ENCODE measurements around the gene GOLGA3. TPM values are rescaled to one million over a fixed set of nuclear protein-coding genes. Genes with fewer than 3 reads are reported as not detected.
"Not testable (repeated sequence)": the region's sequence is repeated elsewhere in the genome, so short reads cannot be mapped to it uniquely, and the experiment has no call there.

The GOLGA3 gene
- total RNA-seq (10 to 100 TPM; 34.0 to 83.5 (median 55.7) TPM), polyA plus RNA-seq (10 to 100 TPM; 11.7 to 30.1 (median 20.3) TPM)
- long read RNA-seq, donor 1, result 0 reads
- long read RNA-seq, donor 2, result 0 reads
- long read RNA-seq, donor 3, result 0 reads
- long read RNA-seq, donor 4, partial matches to known transcripts, result 5 of 9 reads
- long read RNA-seq, donor 4, other reads (novel, unspliced or antisense), result 4 of 9 reads
- long read RNA-seq, donor 5, partial matches to known transcripts, result 4 of 7 reads
- long read RNA-seq, donor 5, other reads (novel, unspliced or antisense), result 3 of 7 reads
- long read RNA-seq, donor 6, partial matches to known transcripts, result 1 of 6 reads
- long read RNA-seq, donor 6, other reads (novel, unspliced or antisense), result 5 of 6 reads
- long read RNA-seq, donor 7, result 0 reads
- long read RNA-seq, donor 8, partial matches to known transcripts, result 0 of 1 reads
- long read RNA-seq, donor 8, other reads (novel, unspliced or antisense), result 0 of 1 reads
- long read RNA-seq, donor 9, result 0 reads
- long read RNA-seq, donor 10, partial matches to known transcripts, result 10 of 10 reads
- long read RNA-seq, donor 10, other reads (novel, unspliced or antisense), result 0 of 10 reads

DNA sequence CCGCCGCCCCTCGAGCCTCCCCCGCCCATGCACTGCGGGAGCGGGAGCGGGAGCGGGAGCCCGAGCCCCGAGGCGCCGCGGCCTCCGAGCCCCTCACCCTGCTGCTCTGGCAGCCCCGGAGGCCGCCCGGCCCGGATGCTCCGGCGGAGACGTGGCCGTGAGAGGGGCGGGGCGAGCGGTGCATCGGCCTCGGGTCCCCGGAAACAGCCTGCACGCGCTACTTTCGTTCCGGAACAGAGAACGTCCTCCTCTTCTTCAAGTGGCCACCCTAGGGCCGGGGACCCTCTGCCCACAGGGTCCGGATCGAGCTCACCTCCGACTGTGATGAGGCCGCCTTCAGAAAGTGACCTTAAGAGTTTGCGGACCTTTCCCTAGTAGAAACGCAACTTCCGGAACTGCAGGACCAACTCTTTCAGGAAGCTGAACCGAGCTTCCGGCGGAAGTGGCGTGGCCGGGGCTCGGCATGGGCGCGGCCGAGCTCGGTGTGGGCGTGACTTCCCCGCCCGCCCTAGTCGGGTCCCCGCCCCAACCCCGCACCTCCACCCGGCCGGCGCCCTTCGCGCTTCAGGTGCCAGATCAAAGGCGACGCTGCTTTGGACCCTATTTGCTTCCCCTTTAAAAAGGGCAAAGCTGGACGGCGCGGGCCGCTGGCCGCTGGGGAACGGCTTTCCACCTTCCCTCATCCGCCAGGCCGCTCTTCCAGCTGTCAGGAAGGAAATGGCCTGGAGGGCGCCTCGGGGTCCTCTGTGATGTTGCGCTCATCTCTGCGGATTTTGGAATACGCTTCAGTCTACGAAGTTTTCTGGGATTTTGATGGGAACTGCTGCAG is at the start of gene GOLGA3:
Gene GOLGA3, minus strand, starts transcription at position 164 of the 829 bp plus-strand sequence. CDS start 6,741 bp downstream, outside the sequence.
- H3K36me3 ChIP-seq (replicated peaks in 1 of 2), result peaks cover 0 to 23% of the 10 kb centered on the region in 2 donors
- 1 to 15% (median 3%) methylated on average over 13 to 78 of the region's 78 CpGs for WGBS, 4 donors
- no peaks in the 10 kb centered on the region for H3K27me3 ChIP-seq
- H3K27ac ChIP-seq, result peak within 1 kb of the TSS; percentile 84 to 99 (median 95)
- peak; percentile 90 to 96 (median 93) for DNase-seq
- peak; percentile 44 to 54 for TF ChIP-seq POLR2A (IDR thresholded peaks at IDR 0.05)
- peak in 2 of 6 experiments; percentile 6 to 15 for TF ChIP-seq CTCF (IDR thresholded peaks at IDR 0.05)
- intact Hi-C loops (cut with DNase I), result no loop called here
- peak within 1 kb of the TSS; percentile 22 to 93 (median 70) for H3K4me3 ChIP-seq
- peaks cover 8 to 24% of the 10 kb centered on the region in 2 donors for H3K4me1 ChIP-seq (replicated peaks in 1 of 2)
- H3K9me3 ChIP-seq (replicated peaks in 1 of 3), result no peaks in the 10 kb centered on the region

DNA sequence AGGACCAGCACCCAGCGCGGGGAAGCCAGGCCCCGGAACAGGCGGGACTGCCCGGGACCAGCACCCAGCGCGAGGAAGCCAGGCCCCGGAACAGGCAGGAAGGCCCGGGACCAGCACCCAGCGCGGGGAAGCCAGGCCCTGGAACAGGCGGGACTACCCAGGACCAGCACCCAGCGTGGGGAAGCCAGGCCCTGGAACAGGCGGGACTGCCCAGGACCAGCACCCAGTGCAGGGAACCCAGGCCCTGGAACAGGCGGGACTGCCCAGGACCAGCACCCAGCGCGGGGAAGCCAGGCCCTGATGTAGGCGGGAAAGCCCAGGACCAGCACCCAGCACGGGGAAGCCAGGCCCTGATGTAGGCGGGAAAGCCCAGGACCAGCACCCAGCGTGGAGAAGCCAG is 46.0 kb upstream of the GOLGA3 start:
- not testable (repeated sequence) for DNase-seq

DNA sequence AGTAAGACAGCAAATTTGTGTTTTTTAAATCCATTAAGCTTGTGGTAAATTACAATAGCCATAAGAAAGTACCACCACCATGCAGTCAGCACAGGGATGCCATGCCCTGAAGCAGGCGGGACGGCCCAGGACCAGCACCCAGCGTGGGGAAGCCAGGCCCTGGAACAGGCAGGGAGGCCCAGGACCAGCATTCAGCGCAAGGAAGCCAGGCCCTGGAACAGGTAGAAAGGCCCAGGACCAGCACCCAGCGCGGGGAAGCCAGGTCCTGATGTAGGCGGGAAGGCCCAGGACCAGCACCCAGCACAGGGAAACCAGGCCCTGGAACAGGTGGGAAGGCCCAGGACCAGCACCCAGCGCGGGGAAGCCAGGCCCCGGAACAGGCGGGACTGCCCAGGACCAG is 45.5 kb upstream of the GOLGA3 start:
- WGBS, 4 donors, result 90 to 97% (median 96%) methylated on average over 9 to 11 of the region's 11 CpGs
- intact Hi-C loops (cut with DNase I), result no loop called here
- DNase-seq, result no peak
- Histone ChIP-seq H3K27ac (no peak overlapping the region), H3K4me1 (replicated peaks in 1 of 2) (no peaks in the 10 kb centered on the region), H3K27me3 (no peaks in the 10 kb centered on the region), H3K9me3 (replicated peaks in 1 of 3) (no peaks in the 10 kb centered on the region), H3K4me3 (no peak overlapping the region), H3K36me3 (replicated peaks in 1 of 2) (peaks cover 0 to 72% of the 10 kb centered on the region in 2 donors)
- TF ChIP-seq POLR2A (IDR thresholded peaks at IDR 0.05) (no peak), CTCF (IDR thresholded peaks at IDR 0.05) (no peak)

More for the DNA sequence above, 46.0 kb upstream of the GOLGA3 start:
- H3K9me3 ChIP-seq (replicated peaks in 1 of 3); H3K27me3 ChIP-seq; H3K4me1 ChIP-seq (replicated peaks in 1 of 2); intact Hi-C loops (cut with DNase I); H3K4me3 ChIP-seq; H3K27ac ChIP-seq: not testable (repeated sequence)
- 87 to 97% (median 91%) methylated on average over 15 to 21 of the region's 21 CpGs for WGBS, 4 donors
- H3K36me3 ChIP-seq (replicated peaks in 1 of 2), result peaks cover 0 to 68% of the 10 kb centered on the region in 2 donors

- Histone ChIP-seq H3K27me3 (no peaks in the 10 kb centered on the region), H3K36me3 (replicated peaks in 1 of 2) (peaks cover 0 to 73% of the 10 kb centered on the region in 2 donors), H3K4me1 (replicated peaks in 1 of 2) (no peaks in the 10 kb centered on the region), H3K4me3 (no peak overlapping the region), H3K27ac (no peak overlapping the region), H3K9me3 (replicated peaks in 1 of 3) (no peaks in the 10 kb centered on the region)
- intact Hi-C loops (cut with DNase I), result no loop called here
- WGBS, 4 donors, result 90 to 97% (median 94%) methylated on average over 9 to 10 of the region's 10 CpGs
- TF ChIP-seq CTCF (IDR thresholded peaks at IDR 0.05) (no peak), POLR2A (IDR thresholded peaks at IDR 0.05) (no peak)
- DNase-seq, result no peak
Observed at GRCh38 chr12:132873724-132874123, 45.1 kb upstream of the GOLGA3 start.
